Stomach (tissue), 9 donors: ENCODE measurements around the gene PDIA5. TPM values are rescaled to one million over a fixed set of nuclear protein-coding genes. Genes with fewer than 3 reads are reported as not detected.

Source experiments
- DNase-seq, 2 donors: peaks; one replicate each; pipeline versions ENCODE4 v3.0.0 to v3.0.0-alpha.2; 2013 to 2019
- H3K27ac ChIP-seq, 5 donors: fragments of 200-600 bp in 4 of 5; sonication (generic) in 4 of 5; one replicate each; pipeline ENCODE4 v1.5.1; 2013 to 2019; ENCODE audit warnings: mild to moderate bottlenecking in 1 of 5, moderate library complexity in 1 of 5
- H3K27me3 ChIP-seq, 3 donors: fragments of 200-600 bp; sonication (generic); one replicate each; pipeline ENCODE4 v1.5.1; 2017 to 2019; ENCODE audit warnings: mixed run types in 1 of 3
- H3K36me3 ChIP-seq, 4 donors: fragments of 200-600 bp; sonication (generic); 1 replicate in 3 of 4; 2 replicates in 1 of 4; pipeline ENCODE4 v1.5.1; 2016 to 2019
- H3K4me1 ChIP-seq, 4 donors: fragments of 200-600 bp; sonication (generic); one replicate each; pipeline ENCODE4 v1.5.1; 2016 to 2019
- H3K4me3 ChIP-seq, 4 donors: fragments of 200-600 bp; sonication (generic) in 3 of 4; one replicate each; pipeline ENCODE4 v1.5.1; 2016 to 2019; ENCODE audit warnings: mild to moderate bottlenecking in 1 of 4
- H3K9me3 ChIP-seq, 4 donors: fragments of 200-600 bp; sonication (generic); one replicate each; pipeline ENCODE4 v1.5.1; 2016 to 2019
- CTCF ChIP-seq, 7 experiments: fragments of 450-650 bp in 4 of 7; fragments of 200-600 bp in 3 of 7; sonication (generic) in 3 of 7; IDR thresholded peaks; one replicate each; pipeline ENCODE4 v1.5.1; 2016 to 2019; ENCODE audit warnings: antibody characterized with exemption in 7 of 7, control low read depth in 2 of 7, mild to moderate bottlenecking in 1 of 7
- EP300 ChIP-seq: sonication (generic); formaldehyde crosslinking; IDR thresholded peaks from one replicate; pipeline ENCODE4 v1.6.1; 2017; ENCODE audit warnings: antibody characterized with exemption
- POLR2A ChIP-seq, 4 donors: fragments of 450-650 bp; IDR thresholded peaks; one replicate each; pipeline ENCODE4 v1.6.1; 2016; ENCODE audit warnings: antibody characterized with exemption in 4 of 4, control low read depth in 2 of 4, mild to moderate bottlenecking in 1 of 4, moderate library complexity in 1 of 4
- POLR2AphosphoS5 ChIP-seq, 3 donors: sonication (generic); formaldehyde crosslinking; IDR thresholded peaks; one replicate each; pipeline ENCODE4 v1.6.1; 2016; ENCODE audit warnings: antibody characterized with exemption in 3 of 3
- WGBS, 5 donors: extraction: QIAGEN DNeasy Blood & Tissue Kit in 3 of 5; methylation state at CpG; one replicate each; pipeline versions ENCODE4 v1.1.5 to v1.1.7; 2013 to 2018; 5-methylcytosine and 5-hydroxymethylcytosine counted together
- intact Hi-C: fragments of 100-400 bp; cut with DNase I; formaldehyde crosslinking; loops from one replicate; pipeline ENCODE4 v1.15.1; 2023; ENCODE audit warnings: low total_unique reads
- polyA plus RNA-seq, 3 donors: library from polyadenylated mRNA; stranded (reverse); fragments of 200-250 nt; gene quantifications; one replicate each; pipeline ENCODE4 v1.2.3, GENCODE V29; 2013
- total RNA-seq, 5 donors: library from RNA; depleted of rRNA; stranded (reverse); fragments of >200 nt; gene quantifications; one replicate each; pipeline versions ENCODE4 v1.1.0 to v1.2.3, GENCODE V29; 2014 to 2016
- donor health status: healthy with polysubstance abuse.
- donor health status: Bipolar disorder and iron deficiency.
- donor health status: healthy.

The PDIA5 gene
- total and polyA plus RNA-seq, 8 donors, result 13.9 to 75.3 (median 35.0) TPM

GRCh38 chr3:123157209-123157597 lies 90.4 kb downstream of the PDIA5 start:
- intact Hi-C loops, result no loop called here
- peaks cover 40 to 57% (median 49%) of the 10 kb centered on the region in 4 donors for H3K4me1 ChIP-seq
- 23 to 68% (median 55%) methylated on average over 2 of the region's 2 CpGs for WGBS, 5 donors
- no peak for DNase-seq
- no peak for TF ChIP-seq POLR2AphosphoS5 (IDR thresholded peaks at IDR 0.05)
- no peak for TF ChIP-seq CTCF (IDR thresholded peaks at IDR 0.05)
- no peak for TF ChIP-seq EP300
- TF ChIP-seq POLR2A (IDR thresholded peaks at IDR 0.05), result no peak
- H3K9me3 ChIP-seq, result no peaks in the 10 kb centered on the region
- H3K27me3 ChIP-seq, result no peaks in the 10 kb centered on the region
- H3K36me3 ChIP-seq, result peaks cover 13 to 87% (median 76%) of the 10 kb centered on the region in 4 donors
- H3K4me3 ChIP-seq, result no peak overlapping the region
- peak overlapping the region; percentile 65 to 87 (median 79) for H3K27ac ChIP-seq

GRCh38 chr3:123157598-123158287 lies 90.9 kb downstream of the PDIA5 start:
- WGBS, 5 donors, result 22 to 51% (median 36%) methylated on average over 3 to 4 of the region's 4 CpGs
- peak overlapping the region; percentile 65 to 87 (median 79) for H3K27ac ChIP-seq
- H3K9me3 ChIP-seq, result no peaks in the 10 kb centered on the region
- no peaks in the 10 kb centered on the region for H3K27me3 ChIP-seq
- H3K4me3 ChIP-seq, result no peak overlapping the region
- peak; percentile 72 to 80 for DNase-seq
- peaks cover 40 to 57% (median 49%) of the 10 kb centered on the region in 4 donors for H3K4me1 ChIP-seq
- intact Hi-C loops, result no loop called here
- H3K36me3 ChIP-seq, result peaks cover 15 to 89% (median 76%) of the 10 kb centered on the region in 4 donors
- TF ChIP-seq CTCF (IDR thresholded peaks at IDR 0.05), result no peak
- TF ChIP-seq POLR2AphosphoS5 (IDR thresholded peaks at IDR 0.05), result peak in 1 of 3 donors; percentile 15
- TF ChIP-seq EP300, result no peak
- no peak for TF ChIP-seq POLR2A (IDR thresholded peaks at IDR 0.05)

GRCh38 chr3:123158330-123158729 lies 91.5 kb downstream of the PDIA5 start:
- no peak for DNase-seq
- TF ChIP-seq CTCF (IDR thresholded peaks at IDR 0.05) (no peak), POLR2AphosphoS5 (IDR thresholded peaks at IDR 0.05) (no peak), EP300 (no peak), POLR2A (IDR thresholded peaks at IDR 0.05) (no peak)
- H3K4me3 ChIP-seq, result no peak overlapping the region
- no peaks in the 10 kb centered on the region for H3K9me3 ChIP-seq
- H3K36me3 ChIP-seq, result peaks cover 17 to 89% (median 76%) of the 10 kb centered on the region in 4 donors
- intact Hi-C loops, result no loop called here
- H3K4me1 ChIP-seq, result peaks cover 40 to 52% (median 49%) of the 10 kb centered on the region in 4 donors
- no peaks in the 10 kb centered on the region for H3K27me3 ChIP-seq
- peak overlapping the region; percentile 44 to 80 (median 74) for H3K27ac ChIP-seq
- WGBS, 5 donors, result 56 to 71% (median 61%) methylated on average over 4 of the region's 4 CpGs

GRCh38 chr3:123158899-123159390 lies 92.1 kb downstream of the PDIA5 start:
- peaks cover 22 to 89% (median 78%) of the 10 kb centered on the region in 4 donors for H3K36me3 ChIP-seq

More at GRCh38 chr3:123158899-123159390, 92.1 kb downstream of the PDIA5 start:
- Histone ChIP-seq H3K9me3 (no peaks in the 10 kb centered on the region), H3K27ac (peak overlapping the region; percentile 44 to 80 (median 74)), H3K4me3 (no peak overlapping the region), H3K27me3 (no peaks in the 10 kb centered on the region), H3K4me1 (peaks cover 40 to 48% (median 47%) of the 10 kb centered on the region in 4 donors)
- DNase-seq, result no peak
- 93 to 96% (median 96%) methylated on average over 10 of the region's 10 CpGs for WGBS, 5 donors
- TF ChIP-seq POLR2AphosphoS5 (IDR thresholded peaks at IDR 0.05) (no peak), POLR2A (IDR thresholded peaks at IDR 0.05) (no peak), EP300 (no peak), CTCF (IDR thresholded peaks at IDR 0.05) (no peak)
- intact Hi-C loops, result no loop called here
